Activated CD8-positive, alpha-beta memory T cell treated with anti-CD3 and anti-CD28 coated beads, Interleukin-2, amount 50 U/mL, for 1 hour (primary cell): Measurements from ENCODE around the gene TMEM101.
A peak's percentile ranks its signal among the peaks of the same experiment; 100 is the strongest.
"Not testable (repeated sequence)": the region's sequence is repeated elsewhere in the genome, so short reads cannot be mapped to it uniquely, and the experiment has no call there.

ENCODE experiments used
- DNase-seq: peaks from one replicate; pipeline ENCODE4 v3.0.0-alpha.2; 2020; ENCODE audit errors: extremely low read depth

Gene TMEM101

GRCh38 chr17:44014437-44015172 is at the start of gene TMEM101:
TSS of gene TMEM101 (minus strand) at chr17:44014963. CDS start at chr17:44014952, 11 bp downstream.
- peak; percentile 83 for DNase-seq

GRCh38 chr17:44063704-44064639 is 49.2 kb upstream of the TMEM101 start:
- DNase-seq, result no peak

- DNase-seq, result no peak
Observed at GRCh38 chr17:44062871-44063270, 48.1 kb upstream of the TMEM101 start.

GRCh38 chr17:44061446-44061845 is 46.7 kb upstream of the TMEM101 start:
- no peak for DNase-seq

- no peak for DNase-seq
Observed at GRCh38 chr17:44059101-44059892, 44.5 kb upstream of the TMEM101 start.

- DNase-seq, result no peak
Observed at GRCh38 chr17:44053125-44053872, 38.5 kb upstream of the TMEM101 start.

GRCh38 chr17:44049294-44050060 is 34.7 kb upstream of the TMEM101 start:
- DNase-seq, result no peak

- not testable (repeated sequence) for DNase-seq
Observed at GRCh38 chr17:44046893-44047292, 32.1 kb upstream of the TMEM101 start.

GRCh38 chr17:44045486-44045885 is 30.7 kb upstream of the TMEM101 start:
- DNase-seq, result no peak

GRCh38 chr17:44044071-44044470 is 29.3 kb upstream of the TMEM101 start:
- no peak for DNase-seq

- no peak for DNase-seq
Observed at GRCh38 chr17:44043272-44043696, 28.5 kb upstream of the TMEM101 start.

- DNase-seq, result no peak
Observed at GRCh38 chr17:44039829-44040635, 25.3 kb upstream of the TMEM101 start.

- no peak for DNase-seq
Observed at GRCh38 chr17:44038604-44039011, 23.8 kb upstream of the TMEM101 start.

- no peak for DNase-seq
Observed at GRCh38 chr17:44037471-44037870, 22.7 kb upstream of the TMEM101 start.

- not testable (repeated sequence) for DNase-seq
Observed at GRCh38 chr17:44034688-44035087, 19.9 kb upstream of the TMEM101 start.

- no peak for DNase-seq
Observed at GRCh38 chr17:44033861-44034408, 19.2 kb upstream of the TMEM101 start.

- DNase-seq, result no peak
Observed at GRCh38 chr17:44030482-44030881, 15.7 kb upstream of the TMEM101 start.

- DNase-seq, result no peak
Observed at GRCh38 chr17:44029736-44030135, 15.0 kb upstream of the TMEM101 start.

GRCh38 chr17:44024853-44025252 is 10.1 kb upstream of the TMEM101 start:
- no peak for DNase-seq
